H9 (cell line): ENCODE measurements around the gene FAM193A. TPM values are rescaled to one million over a fixed set of nuclear protein-coding genes. Genes with fewer than 3 reads are reported as not detected.

ENCODE experiments used
- DNase-seq: peaks from one replicate; pipeline ENCODE4 v3.0.0-alpha.2; 2017
- H2AFZ ChIP-seq: one replicate; pipeline ENCODE4 v1.6.1; 2013; ENCODE audit warnings: mild to moderate bottlenecking, low read length, control low read depth, moderate library complexity
- H2AK5ac ChIP-seq: 2 replicates; pipeline ENCODE4 v1.6.1; 2013; ENCODE audit warnings: low read length, control low read depth, mixed read lengths; ENCODE audit not compliant: insufficient read length
- H2BK120ac ChIP-seq: one replicate; pipeline ENCODE4 v1.6.1; 2013; ENCODE audit warnings: low read depth, mild to moderate bottlenecking, low read length, control low read depth, inconsistent platforms; ENCODE audit not compliant: poor library complexity, severe bottlenecking
- H2BK12ac ChIP-seq: 2 replicates; pipeline ENCODE4 v1.6.1; 2013; ENCODE audit warnings: low read length, control low read depth, mixed read lengths, low read depth; ENCODE audit not compliant: insufficient read length
- H2BK15ac ChIP-seq: 2 replicates; pipeline ENCODE4 v1.6.1; 2013; ENCODE audit warnings: low read depth, low read length, control low read depth
- H2BK20ac ChIP-seq: one replicate; pipeline ENCODE4 v1.6.1; 2013; ENCODE audit warnings: low read depth, mild to moderate bottlenecking, low read length, control low read depth, inconsistent platforms; ENCODE audit not compliant: poor library complexity, severe bottlenecking
- H2BK5ac ChIP-seq: 2 replicates; pipeline ENCODE4 v1.6.1; 2013; ENCODE audit warnings: low read length, control low read depth, mixed read lengths; ENCODE audit not compliant: insufficient read length
- H3K14ac ChIP-seq: 2 replicates; pipeline ENCODE4 v1.6.1; 2013; ENCODE audit warnings: low read length, control low read depth; ENCODE audit not compliant: insufficient read depth
- H3K18ac ChIP-seq: 2 replicates; pipeline ENCODE4 v1.6.1; 2013; ENCODE audit warnings: low read depth, mild to moderate bottlenecking, mixed read lengths, low read length, control low read depth; ENCODE audit not compliant: insufficient read length
- H3K23ac ChIP-seq: 2 replicates; pipeline ENCODE4 v1.6.1; 2013; ENCODE audit warnings: low read length, control low read depth, mixed read lengths, low read depth; ENCODE audit not compliant: insufficient read length
- H3K23me2 ChIP-seq: 2 replicates; pipeline ENCODE4 v1.6.1; 2013; ENCODE audit warnings: low read depth, mild to moderate bottlenecking, mixed read lengths, low read length, control low read depth; ENCODE audit not compliant: insufficient read length, poor library complexity, severe bottlenecking
- H3K27ac ChIP-seq: 2 replicates; pipeline ENCODE4 v1.5.1; 2013; ENCODE audit warnings: low read length, control low read depth, mixed read lengths, low read depth; ENCODE audit not compliant: insufficient read length
- H3K27me3 ChIP-seq: 2 replicates; pipeline ENCODE4 v1.6.1; 2013; ENCODE audit warnings: low read length, control low read depth, inconsistent platforms; ENCODE audit not compliant: insufficient read depth
- H3K4ac ChIP-seq: 2 replicates; pipeline ENCODE4 v1.6.1; 2013; ENCODE audit warnings: low read depth, mild to moderate bottlenecking, control low read depth, inconsistent platforms, low read length, moderate library complexity
- H3K4me1 ChIP-seq: 2 replicates; pipeline ENCODE4 v1.6.1; 2013; ENCODE audit warnings: low read length, control low read depth, inconsistent platforms; ENCODE audit not compliant: insufficient read depth
- H3K4me2 ChIP-seq: 2 replicates; pipeline ENCODE4 v1.6.1; 2013; ENCODE audit warnings: low read length, control low read depth, mixed read lengths; ENCODE audit not compliant: insufficient read length, insufficient read depth
- H3K56ac ChIP-seq: 2 replicates; pipeline ENCODE4 v1.6.1; 2013; ENCODE audit warnings: low read depth, mild to moderate bottlenecking, mixed read lengths, low read length, control low read depth; ENCODE audit not compliant: insufficient read length
- H3K79me1 ChIP-seq: 2 replicates; pipeline ENCODE4 v1.6.1; 2013; ENCODE audit warnings: low read depth, mild to moderate bottlenecking, moderate library complexity, low read length, control low read depth, inconsistent platforms; ENCODE audit not compliant: insufficient read depth, poor library complexity, severe bottlenecking
- H3K79me2 ChIP-seq: 2 replicates; pipeline ENCODE4 v1.6.1; 2013; ENCODE audit warnings: low read length, control low read depth, inconsistent platforms; ENCODE audit not compliant: insufficient read depth
- H3K9ac ChIP-seq: 2 replicates; pipeline ENCODE4 v1.6.1; 2013; ENCODE audit warnings: low read length, control low read depth, mixed read lengths; ENCODE audit not compliant: insufficient read length; ENCODE audit errors: extremely low read depth
- H3K9me3 ChIP-seq: one replicate; pipeline ENCODE4 v1.6.1; 2013; ENCODE audit warnings: low read depth, low read length, inconsistent platforms; ENCODE audit not compliant: control insufficient read depth
- H3T11ph ChIP-seq: one replicate; pipeline ENCODE4 v1.6.1; 2013; ENCODE audit warnings: mild to moderate bottlenecking, low read length, control low read depth, inconsistent platforms
- H4K20me1 ChIP-seq: one replicate; pipeline ENCODE4 v1.6.1; 2013; ENCODE audit not compliant: control insufficient read depth, insufficient read length, insufficient read depth
- H4K5ac ChIP-seq: 2 replicates; pipeline ENCODE4 v1.6.1; 2013; ENCODE audit warnings: low read depth, mild to moderate bottlenecking, mixed read lengths, low read length, control low read depth; ENCODE audit not compliant: insufficient read length
- H4K8ac ChIP-seq: replicated peaks from 2 replicates; pipeline ENCODE4 v1.6.1; 2013; ENCODE audit warnings: low read length, control low read depth, mixed read lengths, low read depth; ENCODE audit not compliant: insufficient read length
- H4K91ac ChIP-seq: 2 replicates; pipeline ENCODE4 v1.6.1; 2013; ENCODE audit warnings: low read depth, mild to moderate bottlenecking, moderate library complexity, mixed read lengths, low read length, control low read depth; ENCODE audit not compliant: insufficient read length
- H3K27ac Mint-ChIP-seq, 3 experiments: 2 replicates in 2 of 3; 3 replicates in 1 of 3; pipeline ENCODE4 v1.8.0; 2020 to 2021; ENCODE audit warnings: mixed read lengths in 3 of 3, mild to moderate bottlenecking in 1 of 3, moderate library complexity in 1 of 3
- H3K27me3 Mint-ChIP-seq: 2 replicates; pipeline ENCODE4 v1.8.0; 2021; ENCODE audit warnings: low read depth, mild to moderate bottlenecking, moderate library complexity, mixed read lengths
- H3K36me3 Mint-ChIP-seq, 3 experiments: 2 replicates in 2 of 3; 3 replicates in 1 of 3; pipeline ENCODE4 v1.8.0; 2020 to 2021; ENCODE audit warnings: low read depth in 3 of 3, mixed read lengths in 3 of 3; ENCODE audit not compliant: insufficient read depth in 1 of 3
- H3K4me1 Mint-ChIP-seq, 2 experiments: 2 replicates each; pipeline ENCODE4 v1.8.0; 2020; ENCODE audit warnings: mixed read lengths in 2 of 2
- H3K4me3 Mint-ChIP-seq, 2 experiments: 2 replicates in 1 of 2; 3 replicates in 1 of 2; pipeline ENCODE4 v1.8.0; 2020 to 2021; ENCODE audit warnings: mild to moderate bottlenecking in 2 of 2, mixed read lengths in 2 of 2, moderate library complexity in 1 of 2
- H3K9me3 Mint-ChIP-seq, 2 experiments: 2 replicates in 1 of 2; 3 replicates in 1 of 2; pipeline ENCODE4 v1.8.0; 2020; ENCODE audit warnings: mild to moderate bottlenecking in 2 of 2, mixed read lengths in 2 of 2, moderate library complexity in 1 of 2
- CTCF ChIP-seq: fragments of 200-600 bp; sonication (generic); conservative IDR thresholded peaks from 3 replicates; pipeline ENCODE4 v1.8.0; 2021; ENCODE audit warnings: antibody characterized with exemption, mild to moderate bottlenecking
- WGBS: extraction: QIAGEN DNeasy Blood & Tissue Kit; methylation state at CpG from one replicate; pipeline ENCODE4 v1.1.7; 2013; ENCODE audit warnings: missing lambda C conversion rate, low lambda C conversion rate, mixed read lengths; ENCODE audit not compliant: insufficient read length; ENCODE audit errors: extremely low coverage; 5-methylcytosine and 5-hydroxymethylcytosine counted together
- total RNA-seq: library from RNA; stranded (reverse); gene quantifications from 2 replicates; pipeline ENCODE4 v1.2.1, GENCODE V29; 2021

The FAM193A gene
- total RNA-seq, 1 experiment from 2014 or later, result 36.9 TPM

GRCh38 chr4:2733844-2734574 is 197.6 kb downstream of the FAM193A start:
- no peak overlapping the region for H3K4ac ChIP-seq
- no peak overlapping the region for H4K91ac ChIP-seq
- H3K79me1 ChIP-seq, result no peaks in the 10 kb centered on the region
- no peak overlapping the region for H3K27ac ChIP-seq
- H4K5ac ChIP-seq, result no peak overlapping the region
- no peaks in the 10 kb centered on the region for H3K4me1 Mint-ChIP-seq
- TF ChIP-seq CTCF, result no peak
- no peak overlapping the region for H4K8ac ChIP-seq
- H2BK20ac ChIP-seq, result no peak overlapping the region
- H4K20me1 ChIP-seq, result no peaks in the 10 kb centered on the region
- no peak overlapping the region for H3K18ac ChIP-seq
- no peak overlapping the region for H3K9ac ChIP-seq
- no peak overlapping the region for H3K4me2 ChIP-seq
- H3K56ac ChIP-seq, result no peak overlapping the region
- no peak overlapping the region for H2AFZ ChIP-seq
- no peaks in the 10 kb centered on the region for H3K4me1 ChIP-seq
- H2AK5ac ChIP-seq, result no peak overlapping the region
- H3K23me2 ChIP-seq, result no peaks in the 10 kb centered on the region
- no peak overlapping the region for H2BK12ac ChIP-seq
- H2BK120ac ChIP-seq, result no peak overlapping the region
- no peak overlapping the region for H3K23ac ChIP-seq
- WGBS, result no CpG with 5 or more reads among the region's 2 CpGs
- H3K4me3 Mint-ChIP-seq, result no peak overlapping the region
- peaks cover 8% of the 10 kb centered on the region for H3K27me3 Mint-ChIP-seq
- no peaks in the 10 kb centered on the region for H3K79me2 ChIP-seq
- no peaks in the 10 kb centered on the region for H3K9me3 ChIP-seq
- peaks cover 12 to 41% (median 34%) of the 10 kb centered on the region in 3 experiments; a peak in 6 of 7 replicates for H3K36me3 Mint-ChIP-seq
- no peak overlapping the region for H3T11ph ChIP-seq
- H3K14ac ChIP-seq, result no peak overlapping the region
- no peak overlapping the region for H2BK15ac ChIP-seq
- H2BK5ac ChIP-seq, result no peak overlapping the region
- H3K27ac Mint-ChIP-seq, result no peak overlapping the region
- H3K27me3 ChIP-seq, result no peaks in the 10 kb centered on the region
- no peak for DNase-seq
- peaks cover 12 to 19% of the 10 kb centered on the region in 2 experiments for H3K9me3 Mint-ChIP-seq
